ENCODE data around the gene ARRDC2. TPM values are rescaled to one million over a fixed set of nuclear protein-coding genes. Genes with fewer than 3 reads are reported as not detected.
A peak's percentile ranks its signal among the peaks of the same experiment; 100 is the strongest.

ARRDC2 gene
- total RNA-seq, 1 donor from 2014 or later: 82.7 TPM

- peak overlapping the region; percentile 42 for H3K4me3 ChIP-seq
- H3K27ac ChIP-seq: peak overlapping the region; percentile 78
- no peak for TF ChIP-seq CTCF (IDR thresholded peaks at IDR 0.05)
- no peaks in the 10 kb centered on the region for H3K27me3 ChIP-seq
- no peaks in the 10 kb centered on the region for H3K9me3 ChIP-seq
- intact Hi-C loops (cut with DNase I): no loop called here
- H3K4me1 ChIP-seq: peaks cover 21% of the 10 kb centered on the region
- DNase-seq: peak; percentile 89
- peak; percentile 91 for ATAC-seq
- no peaks in the 10 kb centered on the region for H3K36me3 ChIP-seq
These were observed 36.9 kb downstream of the ARRDC2 start for GRCh38 chr19:18044825-18045304.

- peak overlapping the region; percentile 42 for H3K4me3 ChIP-seq
- DNase-seq: no peak
- no peaks in the 10 kb centered on the region for H3K9me3 ChIP-seq
- H3K27ac ChIP-seq: peak overlapping the region; percentile 78
- H3K36me3 ChIP-seq: no peaks in the 10 kb centered on the region
- H3K27me3 ChIP-seq: no peaks in the 10 kb centered on the region
- peaks cover 21% of the 10 kb centered on the region for H3K4me1 ChIP-seq
- intact Hi-C loops (cut with DNase I): no loop called here
- no peak for ATAC-seq
- no peak for TF ChIP-seq CTCF (IDR thresholded peaks at IDR 0.05)
These were observed 37.5 kb downstream of the ARRDC2 start for GRCh38 chr19:18045307-18046050.

GRCh38 chr19:18046059-18046718 is 38.2 kb downstream of the ARRDC2 start:
- H3K27ac ChIP-seq: peak overlapping the region; percentile 78
- no peak for DNase-seq
- peaks cover 23% of the 10 kb centered on the region for H3K4me1 ChIP-seq
- H3K36me3 ChIP-seq: no peaks in the 10 kb centered on the region
- no peak for ATAC-seq
- H3K27me3 ChIP-seq: no peaks in the 10 kb centered on the region
- H3K9me3 ChIP-seq: no peaks in the 10 kb centered on the region
- no peak for TF ChIP-seq CTCF (IDR thresholded peaks at IDR 0.05)
- intact Hi-C loops (cut with DNase I): no loop called here
- no peak overlapping the region for H3K4me3 ChIP-seq

- H3K27ac ChIP-seq: peak overlapping the region; percentile 77
- DNase-seq: peak; percentile 92
- no peaks in the 10 kb centered on the region for H3K36me3 ChIP-seq
- no peaks in the 10 kb centered on the region for H3K9me3 ChIP-seq
- peak; percentile 79 for ATAC-seq
- H3K4me1 ChIP-seq: peaks cover 29% of the 10 kb centered on the region
- TF ChIP-seq CTCF (IDR thresholded peaks at IDR 0.05): no peak
- intact Hi-C loops (cut with DNase I): no loop called here
- no peaks in the 10 kb centered on the region for H3K27me3 ChIP-seq
- H3K4me3 ChIP-seq: no peak overlapping the region
These were observed 41.4 kb downstream of the ARRDC2 start for GRCh38 chr19:18049385-18049784.

GRCh38 chr19:18051887-18052286 is 43.9 kb downstream of the ARRDC2 start:
- H3K4me3 ChIP-seq: peak overlapping the region; percentile 14
- H3K27ac ChIP-seq: peak overlapping the region; percentile 32
- DNase-seq (no peak), ATAC-seq (peak; percentile 49)
- peaks cover 14% of the 10 kb centered on the region for H3K4me1 ChIP-seq
- no peaks in the 10 kb centered on the region for H3K27me3 ChIP-seq
- no peaks in the 10 kb centered on the region for H3K36me3 ChIP-seq
- no peaks in the 10 kb centered on the region for H3K9me3 ChIP-seq
- TF ChIP-seq CTCF (IDR thresholded peaks at IDR 0.05): no peak
- intact Hi-C loops (cut with DNase I): no loop called here

All from upper lobe of right lung (tissue), 1 donor.